Coronary artery (tissue), 2 donors: Measurements from ENCODE around the gene SYNE3.
A peak's percentile ranks its signal among the peaks of the same experiment; 100 is the strongest.

ENCODE experiments used
- DNase-seq: peaks from one replicate; pipeline ENCODE4 v3.0.0-alpha.2; 2017; ENCODE audit warnings: low spot score
- H3K27ac ChIP-seq, 2 donors: fragments of 200-600 bp; sonication (generic); one replicate each; pipeline ENCODE4 v1.5.1; 2016 to 2019
- H3K4me3 ChIP-seq: fragments of 200-600 bp; sonication (generic); 2 replicates; pipeline ENCODE4 v1.5.1; 2016; ENCODE audit warnings: mild to moderate bottlenecking, moderate library complexity
- TF ChIP-seq, protein P1 (sequence below): fragments of 200-600 bp; sonication (generic); IDR thresholded peaks from one replicate; pipeline ENCODE4 v1.5.1; 2019; ENCODE audit warnings: antibody characterized with exemption

The SYNE3 gene

GRCh38 chr14:95483309-95484165 lies 32.9 kb downstream of the SYNE3 start:
- DNase-seq, result peak; percentile 93
- Histone ChIP-seq H3K27ac (peak overlapping the region; percentile 92 to 97), H3K4me3 (peak overlapping the region; percentile 49)
- TF ChIP-seq, protein P1, sequence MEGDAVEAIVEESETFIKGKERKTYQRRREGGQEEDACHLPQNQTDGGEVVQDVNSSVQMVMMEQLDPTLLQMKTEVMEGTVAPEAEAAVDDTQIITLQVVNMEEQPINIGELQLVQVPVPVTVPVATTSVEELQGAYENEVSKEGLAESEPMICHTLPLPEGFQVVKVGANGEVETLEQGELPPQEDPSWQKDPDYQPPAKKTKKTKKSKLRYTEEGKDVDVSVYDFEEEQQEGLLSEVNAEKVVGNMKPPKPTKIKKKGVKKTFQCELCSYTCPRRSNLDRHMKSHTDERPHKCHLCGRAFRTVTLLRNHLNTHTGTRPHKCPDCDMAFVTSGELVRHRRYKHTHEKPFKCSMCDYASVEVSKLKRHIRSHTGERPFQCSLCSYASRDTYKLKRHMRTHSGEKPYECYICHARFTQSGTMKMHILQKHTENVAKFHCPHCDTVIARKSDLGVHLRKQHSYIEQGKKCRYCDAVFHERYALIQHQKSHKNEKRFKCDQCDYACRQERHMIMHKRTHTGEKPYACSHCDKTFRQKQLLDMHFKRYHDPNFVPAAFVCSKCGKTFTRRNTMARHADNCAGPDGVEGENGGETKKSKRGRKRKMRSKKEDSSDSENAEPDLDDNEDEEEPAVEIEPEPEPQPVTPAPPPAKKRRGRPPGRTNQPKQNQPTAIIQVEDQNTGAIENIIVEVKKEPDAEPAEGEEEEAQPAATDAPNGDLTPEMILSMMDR, result no peak

GRCh38 chr14:95482627-95483308 lies 33.7 kb downstream of the SYNE3 start:
- no peak for DNase-seq
- TF ChIP-seq, protein P1, result no peak
- Histone ChIP-seq H3K27ac (peak overlapping the region; percentile 92 to 97), H3K4me3 (peak overlapping the region; percentile 49)

GRCh38 chr14:95481391-95482022 lies 34.9 kb downstream of the SYNE3 start:
- TF ChIP-seq, protein P1, result no peak
- H3K27ac ChIP-seq, result peak overlapping the region; percentile 92 to 97
- DNase-seq, result no peak
- H3K4me3 ChIP-seq, result no peak overlapping the region

- no peak overlapping the region for H3K4me3 ChIP-seq
- no peak for DNase-seq
- TF ChIP-seq, protein P1, result no peak
- H3K27ac ChIP-seq, result peak overlapping the region; percentile 68 to 97
Measured at GRCh38 chr14:95480887-95481226, 35.6 kb downstream of the SYNE3 start.

GRCh38 chr14:95480109-95480886 lies 36.2 kb downstream of the SYNE3 start:
- TF ChIP-seq, protein P1, result no peak
- DNase-seq, result peak; percentile 85
- Histone ChIP-seq H3K27ac (peak overlapping the region; percentile 68 to 97), H3K4me3 (no peak overlapping the region)

- Histone ChIP-seq H3K27ac (peak overlapping the region in 1 of 2 donors; percentile 63), H3K4me3 (no peak overlapping the region)
- TF ChIP-seq, protein P1, result no peak
- DNase-seq, result no peak
Measured at GRCh38 chr14:95479494-95479893, 37.0 kb downstream of the SYNE3 start.
